ENCODE results near the gene ACY1.

The ACY1 gene

DNA sequence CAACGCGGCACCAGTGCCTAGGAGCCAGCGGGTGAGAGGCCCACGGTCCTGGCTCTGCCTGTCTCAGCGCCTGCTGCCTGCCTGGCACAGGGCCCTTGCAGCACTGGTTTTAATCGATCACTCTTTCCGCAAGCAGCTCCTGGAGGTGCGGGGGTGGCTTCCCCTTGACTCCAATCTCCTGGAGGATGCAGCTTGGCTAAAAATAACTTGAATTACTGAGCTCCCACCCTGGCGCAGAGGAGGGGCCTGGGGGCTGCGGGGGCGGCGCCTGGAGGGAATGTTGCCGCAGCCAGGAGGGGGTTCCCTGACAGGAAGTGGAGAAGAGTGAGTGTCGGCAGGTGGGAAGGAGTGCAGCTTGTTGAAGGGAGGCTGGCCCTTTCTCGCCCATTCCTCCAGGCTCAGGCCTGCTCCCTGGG, 22.2 kb downstream of the ACY1 start:
- DNase-seq (ENCODE audit: low spot score): peak; percentile 70

DNA sequence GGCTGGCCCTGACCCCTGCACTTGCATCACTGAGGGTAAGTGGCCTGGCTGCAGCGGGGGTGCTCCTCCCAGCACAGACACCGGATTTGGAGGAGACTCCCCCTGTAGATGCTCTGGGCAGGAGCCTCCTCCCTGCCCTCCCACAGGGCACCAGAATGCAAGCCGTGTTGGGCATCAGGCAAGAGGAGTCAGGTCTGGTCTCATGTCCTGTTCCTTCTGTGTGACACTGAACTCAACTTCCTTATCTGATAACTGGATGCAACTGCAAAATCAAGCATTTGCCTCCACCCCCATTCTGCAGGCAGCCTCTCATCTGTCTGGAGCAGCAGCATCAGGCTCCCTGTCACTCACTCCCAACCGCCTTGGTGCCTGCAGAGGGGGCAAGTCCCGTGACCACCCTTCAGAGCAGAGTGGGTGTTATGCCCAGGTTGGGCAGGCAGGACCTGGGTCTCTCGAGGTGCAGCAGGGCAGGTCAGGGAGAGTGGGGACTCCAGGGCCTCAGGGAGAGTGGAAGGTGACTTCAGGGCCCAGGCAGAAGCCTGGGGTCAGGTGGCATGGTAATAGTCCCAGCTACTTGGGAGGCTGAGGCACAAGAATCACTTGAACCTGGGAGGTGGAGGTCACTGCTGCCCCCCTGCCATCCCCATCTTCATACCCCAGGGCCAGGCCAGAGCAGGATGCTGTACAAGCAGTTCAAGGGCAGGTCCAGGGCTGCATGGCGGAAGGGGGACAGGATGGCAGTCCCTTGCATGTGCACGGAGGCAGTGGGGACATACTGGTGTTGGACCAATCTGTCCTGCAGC, 22.9 kb downstream of the ACY1 start:
- no peak for DNase-seq (ENCODE audit: low spot score)

DNA sequence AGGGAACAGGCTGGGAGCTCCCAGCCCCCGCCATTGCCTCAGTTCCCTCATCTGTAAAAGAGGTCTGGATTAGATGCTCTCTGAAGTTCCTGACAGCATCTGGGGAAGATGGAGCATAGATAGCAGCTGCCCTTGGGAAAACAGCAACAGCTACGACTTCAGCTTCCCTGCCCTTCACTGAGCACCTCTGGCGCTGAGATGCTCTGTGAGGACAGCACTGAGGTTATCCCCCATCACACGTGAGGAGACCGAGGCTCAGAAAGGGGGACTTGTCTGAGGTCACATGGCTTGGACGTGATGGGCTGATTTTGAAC, 23.4 kb downstream of the ACY1 start:
- DNase-seq (ENCODE audit: low spot score): no peak

DNA sequence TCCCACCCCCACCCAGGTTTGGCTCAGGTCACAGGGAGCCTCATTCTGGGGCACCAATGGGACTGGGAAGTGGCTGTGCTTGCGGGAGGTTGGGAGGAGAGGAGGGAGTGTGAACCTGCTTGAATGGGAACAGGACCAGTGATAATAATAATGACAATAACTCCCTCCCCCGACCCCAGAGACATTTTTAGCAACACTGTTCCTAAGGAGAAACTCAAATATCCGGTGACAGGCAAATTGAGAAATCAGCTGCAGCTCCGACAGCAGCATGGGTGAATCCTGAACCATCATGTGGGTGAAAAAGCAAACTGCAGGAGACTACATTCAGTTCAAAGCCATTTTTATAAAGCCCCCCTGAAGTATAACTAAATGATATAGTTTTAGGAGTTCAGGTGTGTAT, 24.0 kb downstream of the ACY1 start:
- DNase-seq (ENCODE audit: low spot score): no peak

DNA sequence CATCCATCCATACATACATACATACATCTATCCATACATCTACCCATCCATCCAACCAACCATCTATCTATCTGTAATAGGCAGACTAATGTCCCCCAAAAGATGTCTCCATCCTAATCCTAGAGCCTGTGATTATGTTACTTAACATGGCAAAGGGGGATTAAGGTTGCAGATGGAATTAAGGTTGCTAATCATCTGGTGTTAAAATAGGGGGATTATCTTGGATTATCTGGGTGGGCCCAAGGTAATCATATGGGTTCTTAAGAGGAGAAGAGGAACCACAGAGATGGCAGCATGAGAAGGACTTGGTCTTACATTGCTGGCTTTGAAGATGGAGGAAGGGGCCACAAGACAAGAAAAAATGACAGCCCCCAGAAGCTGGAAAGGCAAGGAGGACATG, 27.1 kb downstream of the ACY1 start:
- no peak for DNase-seq (ENCODE audit: low spot score)

DNA sequence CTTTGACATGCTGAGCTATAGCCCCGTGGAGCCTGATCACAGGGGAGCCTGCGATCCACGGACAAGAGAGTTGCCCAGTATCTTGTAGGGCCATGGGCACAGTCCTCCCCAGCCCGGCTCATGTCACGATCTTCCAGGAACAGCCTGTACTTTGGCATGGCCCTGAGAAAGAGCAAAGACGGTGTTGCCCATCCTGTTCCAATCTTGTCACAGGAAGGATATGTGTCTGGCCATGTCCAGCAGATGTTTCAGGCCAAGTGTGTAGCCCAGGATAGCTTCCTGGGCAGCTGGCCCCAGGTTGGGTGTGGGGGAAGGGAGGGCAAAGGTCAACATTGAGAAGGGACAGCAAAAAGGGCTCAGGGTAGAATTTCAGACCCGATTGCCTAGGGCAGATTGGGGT, 29.4 kb downstream of the ACY1 start:
- DNase-seq (ENCODE audit: low spot score): no peak

DNA sequence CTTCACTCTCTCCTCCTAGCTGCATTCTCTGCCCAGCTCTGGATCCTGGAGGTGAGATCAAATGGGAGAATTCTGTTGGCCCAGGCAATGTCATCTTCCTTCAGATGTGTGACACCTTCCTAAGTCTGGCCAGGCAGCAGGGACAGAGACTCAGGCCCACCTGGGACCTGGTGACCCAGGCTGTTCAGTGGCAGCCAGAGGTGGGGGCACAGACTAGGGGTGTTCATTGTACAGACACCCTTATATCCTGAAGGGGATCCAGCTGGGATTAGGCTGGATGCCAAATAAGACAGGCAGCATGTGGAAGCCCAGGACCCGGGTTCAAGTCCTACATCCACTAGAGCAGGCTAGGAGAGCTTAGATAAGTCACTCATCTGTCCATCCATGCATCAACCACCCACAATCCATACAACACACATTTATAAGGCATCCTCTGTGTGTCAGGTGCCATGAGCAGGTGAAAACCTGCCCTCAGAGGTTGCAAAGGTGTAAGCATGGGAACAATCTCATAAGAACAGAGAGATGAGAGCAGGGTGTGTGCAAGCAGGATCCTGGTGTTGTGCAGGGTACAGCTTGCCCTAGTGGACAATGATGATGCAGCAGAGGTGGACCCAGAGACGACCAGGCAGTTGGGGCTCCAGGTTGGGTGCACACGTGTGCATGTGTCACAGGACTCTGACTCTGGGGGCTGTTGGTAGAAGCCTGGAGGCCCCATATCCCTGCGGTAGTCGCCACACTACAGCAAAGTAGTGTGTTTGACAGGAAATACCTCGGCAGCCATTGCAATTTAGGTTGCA, 30.7 kb downstream of the ACY1 start:
- no peak for DNase-seq (ENCODE audit: low spot score)

DNA sequence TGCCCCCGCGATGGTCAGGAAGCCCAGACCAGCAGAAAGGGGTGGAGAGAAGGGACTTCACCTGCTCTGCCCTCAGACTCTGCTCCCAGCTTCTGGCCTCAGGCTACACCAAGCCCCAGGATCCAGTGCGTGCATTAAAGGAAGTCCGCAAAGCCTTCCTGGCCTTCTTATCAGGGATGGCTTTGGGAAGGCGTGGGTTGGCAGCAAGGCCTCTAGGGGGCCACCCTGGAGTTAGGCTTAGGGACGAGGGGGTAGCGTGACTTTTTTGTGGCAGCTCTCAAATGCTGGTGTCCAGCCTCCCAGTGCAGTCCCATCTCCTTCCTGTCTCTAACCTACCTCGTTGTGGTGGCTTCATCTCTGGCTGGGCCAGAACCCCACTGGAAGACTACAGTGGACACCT, 31.3 kb downstream of the ACY1 start:
- DNase-seq (ENCODE audit: low spot score): peak; percentile 59

DNA sequence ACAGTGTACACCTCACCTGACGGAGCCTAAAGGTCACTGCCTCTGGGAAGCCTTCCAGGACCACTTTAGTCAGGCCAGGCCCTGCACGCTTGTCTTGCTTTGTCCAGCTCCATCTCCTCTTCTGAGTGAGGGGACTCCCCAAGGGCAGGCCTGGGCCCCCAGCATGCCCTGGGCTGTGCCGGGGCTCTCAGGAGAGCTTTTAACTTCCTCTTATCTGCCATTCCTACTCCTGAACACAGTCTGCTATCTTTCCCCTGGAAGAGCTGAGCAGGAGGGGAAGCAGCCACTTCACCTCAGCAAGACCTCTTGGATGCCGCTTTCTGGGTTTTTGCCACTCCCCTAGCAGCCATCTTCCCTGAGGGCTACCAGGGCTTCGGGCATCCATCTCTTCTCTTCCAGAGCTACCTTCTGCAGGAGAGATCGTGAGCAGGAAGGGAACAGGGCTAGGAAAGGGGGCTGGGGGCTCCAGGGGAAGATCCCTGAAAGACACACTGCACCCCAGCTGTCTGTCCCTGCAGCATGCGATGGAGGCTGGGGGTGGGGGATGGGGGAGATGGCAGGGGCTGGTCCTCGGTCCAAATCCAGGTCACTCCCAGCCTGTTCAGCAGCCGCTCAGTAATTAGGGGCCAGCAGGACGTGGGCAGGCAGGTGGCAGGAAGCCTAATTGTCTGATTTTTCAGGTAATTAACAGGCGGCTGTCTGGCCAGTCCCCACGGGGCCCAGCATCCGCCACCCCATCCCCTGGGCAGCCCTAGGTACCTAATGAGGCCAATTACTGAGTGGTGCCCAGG, 32.3 kb downstream of the ACY1 start:
- no peak for DNase-seq (ENCODE audit: low spot score)

DNA sequence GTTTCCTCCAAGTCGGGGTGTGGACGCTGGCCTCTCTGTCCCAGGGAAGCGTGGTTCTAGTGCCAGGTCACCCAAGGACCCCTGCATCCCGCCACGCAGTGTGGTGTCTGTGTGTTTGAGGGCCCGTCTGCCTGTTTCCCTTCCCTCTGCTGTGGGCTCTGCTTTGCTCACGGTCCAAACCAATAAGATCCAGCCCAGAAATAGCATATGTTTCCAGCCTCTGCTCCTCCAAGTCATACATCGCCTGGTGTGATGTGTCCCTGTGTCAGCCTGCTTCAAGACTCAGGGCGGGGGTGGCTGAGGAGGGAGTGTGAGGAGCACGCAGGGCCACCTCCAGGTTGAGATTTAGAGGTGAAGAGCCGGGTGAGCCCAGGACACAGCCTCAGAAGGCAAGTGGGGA, 34.3 kb downstream of the ACY1 start:
- no peak for DNase-seq (ENCODE audit: low spot score)

DNA sequence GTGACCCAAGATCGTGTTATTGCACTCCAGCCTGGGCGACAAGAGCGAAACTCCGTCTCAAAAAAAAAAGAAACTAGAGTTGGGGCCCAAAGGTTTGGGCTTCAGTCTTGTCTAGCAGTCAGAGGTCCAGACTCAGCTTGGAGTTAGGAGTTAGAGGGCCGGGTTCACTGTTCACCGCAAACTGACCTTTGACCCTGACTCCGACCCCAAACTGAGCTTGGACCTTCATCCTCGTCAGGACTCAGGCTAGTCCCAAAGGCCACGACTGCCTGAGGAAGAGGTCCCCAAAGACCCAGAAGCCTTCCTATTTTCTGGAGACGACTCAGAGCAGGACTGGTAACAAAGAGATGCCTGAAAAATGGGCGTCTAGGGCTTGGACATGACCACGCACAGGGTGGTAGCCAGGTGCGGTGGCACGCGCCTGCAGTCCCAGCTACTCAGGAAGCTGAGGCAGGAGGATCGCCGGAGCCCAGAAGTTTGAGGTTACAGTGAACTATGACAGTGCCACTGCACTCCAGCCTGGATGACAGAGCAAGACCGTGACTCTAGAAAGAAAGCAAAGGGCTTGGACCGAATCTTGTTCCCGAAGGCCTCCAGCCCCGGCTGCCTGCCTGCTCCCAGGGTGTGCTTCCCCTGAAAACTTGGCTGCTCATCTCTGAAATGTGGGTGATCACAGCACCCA, 35.1 kb downstream of the ACY1 start:
- no peak for DNase-seq (ENCODE audit: low spot score)

DNA sequence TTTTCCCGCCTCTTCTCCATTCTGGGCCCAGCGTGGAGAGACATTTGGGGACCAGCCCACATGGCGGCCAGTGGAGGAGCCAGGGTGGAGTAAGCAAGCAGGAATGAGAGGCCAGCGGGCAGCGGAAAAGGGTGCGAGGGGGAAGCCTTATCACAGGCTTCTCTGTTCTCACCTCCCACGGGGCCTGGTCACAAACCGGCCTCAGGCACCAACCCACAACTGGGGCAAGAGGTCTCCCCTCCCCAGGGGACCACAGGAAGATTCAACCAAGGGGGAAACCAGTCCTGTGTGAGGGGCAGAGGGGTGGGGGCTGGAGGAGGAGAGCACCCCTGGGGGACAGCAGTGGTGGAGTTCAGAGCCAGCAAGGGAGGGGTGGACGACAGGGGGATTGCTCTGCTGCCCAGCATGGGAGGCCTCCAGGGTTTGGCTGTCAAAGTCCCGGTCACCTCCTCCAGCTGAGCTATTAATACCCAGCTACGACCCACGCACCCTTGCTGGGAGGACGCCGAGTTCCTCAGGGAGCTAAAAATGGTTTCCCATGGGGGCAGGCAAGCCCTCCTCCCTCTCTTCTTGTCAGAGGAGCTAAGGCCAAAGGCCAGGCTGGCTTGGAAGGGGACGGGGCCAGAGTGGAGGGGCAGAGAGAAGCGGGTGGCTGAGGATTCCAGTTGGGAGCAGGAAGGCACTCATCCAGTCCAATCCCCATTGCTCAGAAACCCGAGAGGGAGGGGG, 36.2 kb downstream of the ACY1 start:
- DNase-seq (ENCODE audit: low spot score): no peak

DNA sequence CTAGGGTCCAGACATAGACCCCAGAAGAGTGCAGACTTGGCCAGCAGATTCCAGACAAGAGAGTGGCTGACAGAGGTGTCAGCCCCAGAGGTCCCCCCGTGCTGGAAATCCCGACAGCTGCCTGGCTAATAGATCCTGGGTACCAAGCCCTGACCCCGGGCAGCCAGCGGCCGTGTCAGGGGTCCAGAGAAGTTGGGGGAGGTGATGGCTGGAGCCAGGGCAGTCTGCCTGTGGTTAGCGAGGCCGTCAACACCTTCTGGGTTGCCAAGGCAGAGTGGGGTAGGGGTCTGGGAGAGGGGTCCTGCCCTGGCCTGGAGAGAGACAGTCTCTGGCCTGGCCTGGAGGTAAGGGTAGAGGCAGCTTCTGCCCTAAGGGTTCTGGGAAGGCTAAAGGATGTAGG, 37.5 kb downstream of the ACY1 start:
- DNase-seq (ENCODE audit: low spot score): no peak

DNA sequence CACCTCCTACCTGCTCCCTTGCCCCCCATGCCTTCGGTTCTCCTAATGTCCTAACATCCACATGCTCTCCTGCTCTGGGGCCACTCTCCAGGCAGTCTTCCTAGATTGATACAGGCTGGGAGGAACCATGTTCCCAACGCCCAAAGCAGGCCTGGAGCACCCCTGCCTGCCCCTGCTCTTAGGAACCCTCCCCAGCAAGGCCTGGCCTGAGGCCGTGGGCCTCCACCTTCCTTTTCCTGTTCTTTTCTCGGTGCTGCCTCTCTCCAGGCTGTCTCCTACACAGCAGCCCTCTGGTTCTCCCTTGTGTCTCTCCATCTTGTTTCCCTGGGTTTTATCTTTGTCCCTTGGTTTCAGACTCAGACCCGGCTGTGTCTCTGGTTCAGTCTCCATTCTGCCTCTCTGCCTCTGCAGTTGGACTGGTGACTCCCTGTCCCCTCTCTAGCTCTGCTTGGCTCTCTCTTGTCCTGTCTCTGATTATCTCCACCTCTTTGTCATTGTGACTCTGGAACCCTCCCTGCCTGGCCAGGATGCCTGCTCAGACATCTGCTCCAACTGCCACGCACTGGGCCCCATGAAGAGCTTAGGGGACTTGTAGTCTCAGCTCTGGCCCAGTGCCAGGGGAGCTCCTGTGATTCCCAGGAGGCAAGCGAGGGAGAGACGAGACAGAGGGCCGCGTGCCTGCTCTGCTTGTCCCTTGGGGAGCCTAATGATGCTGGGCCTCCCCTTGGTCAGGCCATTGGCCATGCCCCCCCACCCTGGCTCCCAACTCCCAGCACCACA, 38.3 kb downstream of the ACY1 start:
- DNase-seq (ENCODE audit: low spot score): peak; percentile 87

DNA sequence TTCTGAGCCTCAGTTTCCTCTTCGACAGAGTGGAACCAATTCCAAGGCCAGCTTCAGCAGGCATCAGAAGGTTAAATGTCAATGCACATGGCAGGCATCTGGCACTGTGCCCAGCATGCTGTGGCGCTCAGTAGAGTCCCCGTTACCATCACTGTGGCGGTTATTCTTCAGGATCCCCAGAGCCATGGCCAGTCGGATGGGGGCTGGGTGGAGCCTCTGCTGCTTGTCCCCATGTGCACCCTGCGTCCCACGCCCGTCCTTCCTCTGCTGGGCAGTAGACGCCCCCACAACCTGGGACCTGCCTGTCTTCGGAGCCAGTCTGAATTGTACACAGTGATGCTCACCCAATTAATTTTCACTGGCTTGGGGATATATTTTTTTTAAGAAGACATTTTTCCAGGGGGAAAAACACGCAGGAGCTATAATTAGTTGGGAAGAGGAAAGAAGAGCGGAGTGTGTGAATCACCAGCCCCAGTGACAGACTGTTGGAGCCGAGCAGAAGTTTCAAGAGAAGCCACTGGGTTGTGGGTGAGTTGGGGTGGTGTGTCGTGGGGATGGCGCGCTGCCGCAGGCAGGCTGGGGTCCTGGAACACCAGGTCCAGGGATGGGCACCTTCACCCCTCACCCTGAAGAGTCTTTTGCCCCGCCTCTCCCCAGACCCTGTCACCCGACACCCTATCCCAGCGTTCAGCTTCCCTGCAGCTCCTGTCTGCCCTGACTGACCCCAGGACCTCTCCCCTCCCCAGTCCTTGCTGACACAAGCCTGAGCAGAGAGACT, 39.2 kb downstream of the ACY1 start:
- DNase-seq (ENCODE audit: low spot score): peak; percentile 57

DNA sequence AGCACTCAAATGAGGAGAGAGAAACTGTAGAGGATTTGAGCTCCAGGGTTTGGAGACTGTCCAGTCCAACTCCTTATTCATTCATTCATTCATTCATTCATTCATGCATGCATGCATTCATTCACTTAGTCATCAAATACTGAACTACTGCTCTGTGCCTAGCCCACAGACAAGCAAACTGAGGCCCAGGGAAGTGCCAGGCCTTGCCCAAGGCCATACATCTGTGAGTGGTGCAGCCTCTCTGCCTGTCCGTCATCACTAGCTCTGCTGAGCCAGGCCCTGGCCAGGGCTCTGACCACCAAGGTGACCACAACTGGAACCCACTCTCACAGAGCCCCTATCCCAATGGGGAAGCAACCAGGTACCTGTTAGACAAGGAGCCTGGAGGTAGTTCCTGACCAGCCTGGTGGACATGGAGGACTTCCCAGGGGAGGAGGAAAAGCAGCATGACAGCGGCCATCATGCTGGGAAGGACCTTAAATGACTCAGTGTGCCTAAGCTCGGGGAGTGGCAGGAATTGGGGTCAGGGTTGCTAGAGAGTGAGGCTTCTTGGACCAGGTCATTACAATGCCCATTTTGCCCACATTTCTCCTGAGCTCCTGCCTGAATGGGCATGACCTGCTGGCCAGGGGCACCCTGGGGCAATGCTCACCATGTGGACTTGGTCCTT, 39.9 kb downstream of the ACY1 start:
- no peak for DNase-seq (ENCODE audit: low spot score)

DNA sequence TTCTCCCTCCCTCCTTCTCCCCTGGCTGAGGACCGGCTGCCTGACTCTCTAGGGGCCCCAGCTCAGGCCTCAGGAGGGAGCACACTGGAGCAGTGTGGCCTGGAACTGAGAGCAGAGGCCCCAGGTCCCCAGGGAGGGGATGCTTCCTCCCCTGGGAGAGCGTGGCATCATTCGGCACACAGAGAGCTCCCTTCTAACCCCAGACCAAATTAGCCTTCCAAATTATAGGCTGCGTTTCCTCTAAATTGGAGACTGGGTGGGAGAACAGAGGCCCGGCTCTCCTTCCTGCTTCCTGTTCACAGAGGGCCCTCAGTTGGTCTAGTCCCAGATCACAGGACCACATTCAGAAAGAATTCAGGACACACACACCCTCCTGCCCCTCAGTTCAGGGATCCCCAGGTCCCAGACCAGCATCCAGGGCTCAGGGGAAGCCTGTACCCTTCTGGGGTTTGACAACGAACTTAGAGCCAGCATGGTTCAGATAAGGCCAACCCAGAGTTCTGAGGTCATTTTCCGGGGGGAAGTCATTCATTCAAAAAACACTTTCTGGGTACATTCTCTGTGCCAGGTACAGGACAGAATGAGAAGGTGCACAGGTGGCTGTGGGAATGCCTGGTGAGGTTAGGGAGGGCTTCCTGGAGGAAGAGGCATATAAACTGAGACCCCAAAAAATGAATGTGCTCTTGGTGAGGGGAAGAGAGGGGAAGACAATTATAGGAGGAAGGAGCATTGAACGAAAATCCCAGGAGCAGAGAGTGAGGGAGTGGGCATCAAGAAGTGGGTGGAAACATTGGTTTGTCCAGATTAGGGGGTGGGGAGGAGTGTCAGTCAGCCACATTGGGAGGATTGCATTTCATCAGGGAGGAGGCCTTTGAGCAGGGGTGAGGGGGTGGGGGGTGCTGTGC, 40.8 kb downstream of the ACY1 start:
- peak; percentile 62 for DNase-seq (ENCODE audit: low spot score)

DNA sequence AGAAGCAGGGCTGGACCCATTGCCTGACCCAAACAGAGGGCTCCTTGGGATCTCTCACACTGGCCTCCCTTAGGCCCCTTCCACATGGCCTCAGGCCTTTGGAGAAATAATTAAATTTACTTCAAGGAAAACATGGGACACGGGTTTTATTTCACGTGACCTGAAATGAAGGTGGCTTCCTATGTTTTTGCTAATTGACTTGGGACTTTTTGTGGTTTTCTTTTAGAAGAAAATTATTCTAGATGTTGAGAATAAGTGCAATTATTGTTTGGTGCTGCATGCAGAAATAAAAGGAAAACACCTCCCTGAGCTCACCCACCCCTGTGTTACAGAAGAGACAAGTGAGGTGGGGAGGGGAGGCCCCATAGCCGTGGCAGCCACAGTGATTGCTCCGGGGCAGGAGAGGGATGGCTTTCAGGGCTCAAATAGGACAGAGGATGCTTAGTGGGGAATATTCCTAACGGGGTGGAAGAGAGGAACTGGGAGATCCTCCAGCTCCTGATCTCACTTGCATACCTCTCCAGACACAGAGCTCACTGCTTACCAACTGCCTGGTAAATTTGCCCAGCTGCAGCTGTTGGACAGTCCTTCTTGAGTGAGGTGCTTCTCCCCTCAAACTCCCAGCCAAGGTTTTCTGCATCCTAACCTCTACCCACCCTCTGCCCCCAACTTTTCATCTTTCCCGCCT, 41.6 kb downstream of the ACY1 start:
- no peak for DNase-seq (ENCODE audit: low spot score)

Data from D341Med (cell line).